Measurements from ENCODE around the gene VPS33A.
"Not testable (repeated sequence)": the region's sequence is repeated elsewhere in the genome, so short reads cannot be mapped to it uniquely, and the experiment has no call there.

Gene VPS33A

GRCh38 chr12:122205053-122205925, 61.0 kb downstream of the VPS33A start:
- Histone ChIP-seq H3K9ac (ENCODE audit: low read depth, low read length) (no peak overlapping the region; the same call in 1 of the 2 replicates), H3K36me3 (ENCODE audit: insufficient read depth, low read length) (peaks cover 10% of the 10 kb centered on the region; the same call in 1 of the 2 replicates), H3K9me3 (ENCODE audit: control insufficient read depth, insufficient read depth, low read length) (no peaks in the 10 kb centered on the region), H3K4me1 (ENCODE audit: insufficient read depth, low read length) (peaks cover 7% of the 10 kb centered on the region; the same call in 1 of the 2 replicates)

DNA sequence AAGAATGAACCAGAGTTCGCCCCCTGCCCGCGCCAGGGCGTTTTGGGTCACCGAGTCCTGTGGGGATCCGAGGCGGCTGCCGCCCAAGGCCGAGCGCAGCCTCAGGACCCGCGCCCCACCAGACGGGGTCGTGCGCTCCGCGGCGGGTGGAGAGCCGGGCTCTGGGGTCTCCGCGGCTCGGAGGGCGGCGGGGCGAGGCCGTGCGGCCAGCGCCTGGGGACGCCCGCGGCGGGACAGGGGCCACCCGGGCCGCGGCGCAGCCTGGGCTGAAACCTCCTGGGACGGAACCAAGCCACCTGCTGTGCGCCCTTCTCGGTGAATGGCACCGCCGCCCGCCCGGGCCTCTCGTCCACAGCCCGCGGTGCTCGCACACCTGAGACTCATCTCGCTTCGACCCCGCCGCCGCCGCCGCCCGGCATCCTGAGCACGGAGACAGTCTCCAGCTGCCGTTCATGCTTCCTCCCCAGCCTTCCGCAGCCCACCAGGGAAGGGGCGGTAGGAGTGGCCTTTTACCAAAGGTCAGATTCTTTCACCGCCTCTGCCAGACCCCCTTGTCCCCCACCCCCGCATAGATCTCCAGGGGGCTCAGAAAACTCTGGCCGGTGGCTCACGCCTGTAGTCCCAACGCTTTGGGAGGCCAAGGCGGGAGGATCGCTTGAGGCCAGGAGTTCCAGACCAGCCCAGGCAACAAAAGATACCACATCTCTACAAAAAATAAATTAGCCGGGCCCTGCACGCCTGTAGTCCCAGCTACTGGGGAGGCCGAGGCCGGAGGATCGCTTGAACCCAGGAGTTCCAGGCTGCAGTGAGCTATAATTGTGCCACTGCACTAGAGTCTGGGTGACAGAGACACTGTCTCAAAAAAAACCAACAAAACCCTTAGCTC, 61.9 kb downstream of the VPS33A start:
- peaks cover 7% of the 10 kb centered on the region; the same call in 1 of the 2 replicates for H3K4me1 ChIP-seq (ENCODE audit: insufficient read depth, low read length)
- peak overlapping the region; percentile 62; the same call in 1 of the 2 replicates for H3K9ac ChIP-seq (ENCODE audit: low read depth, low read length)
- H3K36me3 ChIP-seq (ENCODE audit: insufficient read depth, low read length) = peaks cover 4% of the 10 kb centered on the region; the same call in 1 of the 2 replicates
- no peaks in the 10 kb centered on the region for H3K9me3 ChIP-seq (ENCODE audit: control insufficient read depth, insufficient read depth, low read length)

GRCh38 chr12:122203301-122204166, 62.8 kb downstream of the VPS33A start, which contains the start of gene B3GNT4:
TSS of gene B3GNT4 (plus strand) at chr12:122203709. CDS start at chr12:122204619, 910 bp downstream.
- peaks cover 4% of the 10 kb centered on the region; the same call in 1 of the 2 replicates for H3K36me3 ChIP-seq (ENCODE audit: insufficient read depth, low read length)
- H3K9me3 ChIP-seq (ENCODE audit: control insufficient read depth, insufficient read depth, low read length) = no peaks in the 10 kb centered on the region
- peaks cover 7% of the 10 kb centered on the region; the same call in 1 of the 2 replicates for H3K4me1 ChIP-seq (ENCODE audit: insufficient read depth, low read length)
- peak within 1 kb of the TSS; percentile 62; the same call in 1 of the 2 replicates for H3K9ac ChIP-seq (ENCODE audit: low read depth, low read length)

DNA sequence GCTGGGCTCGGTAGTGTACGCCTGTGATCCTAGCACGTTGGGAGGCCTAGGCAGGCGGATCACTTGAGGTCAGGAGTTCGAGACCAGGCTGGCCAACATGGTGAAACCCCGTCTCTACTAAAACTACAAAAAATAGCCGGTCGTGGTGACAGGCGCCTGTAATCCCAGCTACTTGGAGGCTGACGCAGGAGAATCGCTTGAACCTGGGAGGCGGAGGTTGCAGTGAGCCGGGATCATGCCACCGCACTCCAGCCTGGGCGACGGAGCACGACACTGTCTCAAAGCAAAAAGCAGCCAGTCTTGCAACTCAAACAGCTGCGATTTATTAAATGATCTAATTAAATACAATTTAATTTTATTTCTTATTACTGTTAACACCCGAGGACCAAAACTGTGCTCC, 63.5 kb downstream of the VPS33A start:
- H3K36me3 ChIP-seq (ENCODE audit: insufficient read depth, low read length); H3K4me1 ChIP-seq (ENCODE audit: insufficient read depth, low read length); H3K9me3 ChIP-seq (ENCODE audit: control insufficient read depth, insufficient read depth, low read length): not testable (repeated sequence)
- peak overlapping the region; percentile 58; the same call in 1 of the 2 replicates for H3K9ac ChIP-seq (ENCODE audit: low read depth, low read length)

- Histone ChIP-seq H3K9me3 (ENCODE audit: control insufficient read depth, insufficient read depth, low read length) (no peaks in the 10 kb centered on the region), H3K9ac (ENCODE audit: low read depth, low read length) (no peak overlapping the region), H3K4me1 (ENCODE audit: insufficient read depth, low read length) (peaks cover 3% of the 10 kb centered on the region; the same call in 1 of the 2 replicates), H3K36me3 (ENCODE audit: insufficient read depth, low read length) (no peaks in the 10 kb centered on the region; the same call in 1 of the 2 replicates)
Measured at GRCh38 chr12:122202017-122202416, 64.3 kb downstream of the VPS33A start.

GRCh38 chr12:122201381-122201780, 64.9 kb downstream of the VPS33A start:
- peaks cover 3% of the 10 kb centered on the region; the same call in 1 of the 2 replicates for H3K4me1 ChIP-seq (ENCODE audit: insufficient read depth, low read length)
- H3K9me3 ChIP-seq (ENCODE audit: control insufficient read depth, insufficient read depth, low read length) = no peaks in the 10 kb centered on the region
- H3K9ac ChIP-seq (ENCODE audit: low read depth, low read length) = no peak overlapping the region
- H3K36me3 ChIP-seq (ENCODE audit: insufficient read depth, low read length) = no peaks in the 10 kb centered on the region

DNA sequence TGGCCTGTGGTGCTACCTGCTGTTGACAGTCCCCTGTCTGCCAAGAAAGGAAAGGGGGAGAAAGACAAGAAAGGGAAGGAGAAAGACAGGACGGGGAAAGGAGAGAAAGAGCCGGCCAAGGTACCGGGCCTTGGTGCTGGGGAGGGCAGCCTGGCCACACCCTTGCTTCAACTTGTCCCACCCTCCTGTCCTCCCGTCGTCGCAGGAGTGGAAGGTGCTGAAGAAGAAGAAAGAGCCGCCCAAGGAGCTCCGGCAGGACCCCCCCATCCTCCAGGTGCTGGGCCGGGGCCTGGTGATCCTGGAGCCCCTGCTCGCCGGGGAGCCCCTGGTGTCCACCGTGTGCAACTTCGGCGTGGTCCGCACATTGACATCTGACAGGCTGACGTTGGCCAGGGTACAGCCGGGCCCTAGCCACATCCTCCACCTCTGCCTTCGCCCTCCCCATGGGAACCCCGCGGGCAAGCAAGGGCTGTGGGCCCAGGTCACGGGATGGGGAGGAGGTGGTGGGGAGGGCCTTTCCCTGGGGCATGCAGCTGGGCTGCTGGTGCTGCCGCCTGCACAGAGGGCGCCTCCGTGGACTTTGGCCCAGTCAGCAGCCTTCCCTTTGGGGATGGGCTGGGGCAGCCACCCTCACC, 65.6 kb downstream of the VPS33A start:
- Histone ChIP-seq H3K4me1 (ENCODE audit: insufficient read depth, low read length) (peaks cover 3% of the 10 kb centered on the region; the same call in 1 of the 2 replicates), H3K9me3 (ENCODE audit: control insufficient read depth, insufficient read depth, low read length) (no peaks in the 10 kb centered on the region), H3K9ac (ENCODE audit: low read depth, low read length) (no peak overlapping the region)

DNA sequence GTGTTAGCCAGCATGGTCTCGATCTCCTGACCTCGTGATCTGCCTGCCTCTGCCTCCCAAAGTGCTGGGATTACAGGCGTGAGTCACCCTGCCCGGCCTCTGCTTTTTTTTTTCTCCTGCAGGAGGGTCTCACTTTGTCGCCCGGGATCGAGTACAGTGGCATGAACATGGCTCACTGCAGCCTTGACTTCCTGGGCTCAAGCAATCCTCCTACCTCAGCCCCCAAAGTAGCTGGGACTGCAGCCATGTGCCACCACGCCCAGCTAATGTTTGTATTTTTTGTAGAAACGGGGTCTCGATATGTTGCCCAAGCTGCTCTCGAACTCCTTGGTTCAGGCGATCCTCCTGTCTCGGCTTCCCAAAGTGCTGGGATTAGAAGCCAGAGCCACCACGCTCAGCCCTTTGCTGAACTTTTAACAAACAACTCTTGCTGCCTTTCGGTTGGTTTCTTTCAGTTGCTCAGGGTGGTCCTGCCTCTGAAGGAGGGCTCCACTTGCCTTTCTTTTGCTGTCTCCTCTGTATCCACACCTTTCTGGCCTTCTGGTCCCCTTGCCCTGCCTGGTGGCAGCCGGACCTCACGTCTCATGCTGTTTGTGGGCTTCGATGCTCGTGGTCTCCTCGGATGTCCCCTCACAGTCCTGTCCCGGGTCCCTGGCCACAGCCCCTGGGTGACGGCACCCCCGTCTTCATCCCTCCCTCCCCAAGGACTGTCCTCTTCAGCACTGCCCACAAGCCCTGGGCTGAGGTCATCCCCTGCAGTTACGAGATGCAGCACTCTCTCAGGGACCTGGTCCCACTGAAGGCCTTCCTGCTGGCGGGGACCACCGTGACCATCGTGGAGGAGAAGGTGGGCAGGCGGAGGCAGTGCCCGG, 66.6 kb downstream of the VPS33A start:
- Histone ChIP-seq H3K9ac (ENCODE audit: low read depth, low read length) (no peak overlapping the region), H3K4me1 (ENCODE audit: insufficient read depth, low read length) (no peaks in the 10 kb centered on the region), H3K9me3 (ENCODE audit: control insufficient read depth, insufficient read depth, low read length) (no peaks in the 10 kb centered on the region), H3K36me3 (ENCODE audit: insufficient read depth, low read length) (no peaks in the 10 kb centered on the region)

More for the DNA sequence above, 65.6 kb downstream of the VPS33A start:
- no peaks in the 10 kb centered on the region for H3K36me3 ChIP-seq (ENCODE audit: insufficient read depth, low read length)

- Histone ChIP-seq H3K9me3 (ENCODE audit: control insufficient read depth, insufficient read depth, low read length) (no peaks in the 10 kb centered on the region), H3K4me1 (ENCODE audit: insufficient read depth, low read length) (no peaks in the 10 kb centered on the region), H3K9ac (ENCODE audit: low read depth, low read length) (no peak overlapping the region), H3K36me3 (ENCODE audit: insufficient read depth, low read length) (no peaks in the 10 kb centered on the region)
Measured at GRCh38 chr12:122197612-122197966, 68.7 kb downstream of the VPS33A start.

DNA sequence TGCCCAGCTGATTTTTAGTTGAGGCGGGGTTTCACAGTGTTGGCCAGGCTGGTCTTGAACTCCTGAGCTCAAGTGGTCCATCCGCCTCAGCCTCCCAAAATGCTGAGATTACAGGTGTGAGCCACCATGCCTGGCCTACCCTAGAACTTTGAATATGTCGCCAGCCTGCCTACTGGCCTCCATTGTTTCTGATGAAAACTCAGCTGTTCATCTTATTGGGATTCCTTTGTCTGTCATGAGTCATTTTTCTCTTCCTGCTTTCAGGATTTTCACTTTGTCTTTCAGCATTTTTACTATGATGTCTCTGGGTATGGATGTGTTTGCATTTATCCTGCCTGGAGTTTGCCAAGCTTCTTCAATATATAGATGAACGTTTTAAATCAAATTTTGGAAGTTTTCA, 70.9 kb downstream of the VPS33A start:
- no peaks in the 10 kb centered on the region for H3K4me1 ChIP-seq (ENCODE audit: insufficient read depth, low read length)
- H3K9me3 ChIP-seq (ENCODE audit: control insufficient read depth, insufficient read depth, low read length) = no peaks in the 10 kb centered on the region
- H3K9ac ChIP-seq (ENCODE audit: low read depth, low read length) = no peak overlapping the region
- H3K36me3 ChIP-seq (ENCODE audit: insufficient read depth, low read length) = no peaks in the 10 kb centered on the region

DNA sequence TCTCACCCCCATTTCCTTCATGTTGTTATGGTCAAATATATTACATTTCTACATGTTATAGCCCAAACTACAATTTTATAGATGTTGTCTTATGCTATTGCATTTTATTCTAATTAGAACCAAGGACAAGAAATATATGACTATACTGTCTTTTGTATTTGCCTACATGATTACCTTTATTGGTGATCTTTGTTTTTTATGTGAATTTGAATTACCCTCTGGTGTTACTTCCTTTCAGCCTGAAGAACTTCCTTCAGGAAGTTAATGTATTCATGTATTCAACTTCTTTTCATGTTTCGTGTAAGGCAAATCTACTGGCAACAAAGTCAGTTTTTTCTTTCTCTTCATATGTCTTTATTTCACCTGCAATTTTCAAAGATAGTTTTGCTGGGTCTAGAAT, 71.5 kb downstream of the VPS33A start:
- H3K36me3 ChIP-seq (ENCODE audit: insufficient read depth, low read length) = no peaks in the 10 kb centered on the region
- no peaks in the 10 kb centered on the region for H3K9me3 ChIP-seq (ENCODE audit: control insufficient read depth, insufficient read depth, low read length)
- H3K4me1 ChIP-seq (ENCODE audit: insufficient read depth, low read length) = no peaks in the 10 kb centered on the region
- no peak overlapping the region for H3K9ac ChIP-seq (ENCODE audit: low read depth, low read length)

- Histone ChIP-seq H3K9me3 (ENCODE audit: control insufficient read depth, insufficient read depth, low read length) (no peaks in the 10 kb centered on the region), H3K36me3 (ENCODE audit: insufficient read depth, low read length) (no peaks in the 10 kb centered on the region), H3K9ac (ENCODE audit: low read depth, low read length) (no peak overlapping the region), H3K4me1 (ENCODE audit: insufficient read depth, low read length) (peaks cover 3% of the 10 kb centered on the region; the same call in 1 of the 2 replicates)
Measured at GRCh38 chr12:122192441-122192840, 73.9 kb downstream of the VPS33A start.
